Fibroblast of lung (primary cell): ENCODE data around the gene UBD. TPM values are rescaled to one million over a fixed set of nuclear protein-coding genes. Genes with fewer than 3 reads are reported as not detected.

Source experiments
- DNase-seq, 2 donors: peaks; one replicate each; pipeline versions ENCODE4 v3.0.0 to v3.0.0-alpha.2; 2010; ENCODE audit warnings: low read depth in 2 of 2
- H2AFZ ChIP-seq: 2 replicates; pipeline ENCODE4 v1.5.1; 2012; ENCODE audit warnings: low read length, control low read depth, inconsistent platforms
- H3K27ac ChIP-seq: 2 replicates; pipeline ENCODE4 v1.5.1; 2011; ENCODE audit warnings: low read length, control low read depth; ENCODE audit not compliant: insufficient read depth
- H3K27me3 ChIP-seq: 2 replicates; pipeline ENCODE4 v1.5.1; 2011; ENCODE audit warnings: mild to moderate bottlenecking, low read length; ENCODE audit not compliant: control insufficient read depth, insufficient read depth
- H3K36me3 ChIP-seq: 2 replicates; pipeline ENCODE4 v1.5.1; 2011; ENCODE audit warnings: low read length; ENCODE audit not compliant: control insufficient read depth, insufficient read depth
- H3K4me1 ChIP-seq: 2 replicates; pipeline ENCODE4 v1.5.1; 2011; ENCODE audit warnings: low read length; ENCODE audit not compliant: control insufficient read depth, insufficient read depth; ENCODE audit errors: extremely low read depth
- H3K4me2 ChIP-seq: 2 replicates; pipeline ENCODE4 v1.5.1; 2011; ENCODE audit warnings: low read length, control low read depth; ENCODE audit not compliant: insufficient read depth; ENCODE audit errors: extremely low read depth
- H3K4me3 ChIP-seq, 4 experiments: fragments of 200-600 bp in 1 of 4; sonication (generic) in 1 of 4; replicated peaks in 1 of 4; 2 replicates each; pipeline ENCODE4 v1.5.1; 2011 to 2016; ENCODE audit warnings: low read length in 4 of 4, low read depth in 3 of 4, mild to moderate bottlenecking in 3 of 4, control low read depth in 2 of 4, inconsistent platforms in 1 of 4, mixed read lengths in 1 of 4; ENCODE audit not compliant: insufficient read depth in 1 of 4; ENCODE audit errors: control extremely low read depth in 1 of 4
- H3K79me2 ChIP-seq: 2 replicates; pipeline ENCODE4 v1.5.1; 2012; ENCODE audit warnings: mild to moderate bottlenecking, low read length, inconsistent platforms; ENCODE audit not compliant: control insufficient read depth, insufficient read depth
- H3K9ac ChIP-seq: 2 replicates; pipeline ENCODE4 v1.5.1; 2011; ENCODE audit warnings: mild to moderate bottlenecking, low read length, control low read depth; ENCODE audit not compliant: insufficient read depth
- H3K9me3 ChIP-seq: 2 replicates; pipeline ENCODE4 v1.5.1; 2012; ENCODE audit warnings: low read depth, low read length; ENCODE audit not compliant: control insufficient read depth, insufficient read depth
- H4K20me1 ChIP-seq: 2 replicates; pipeline ENCODE4 v1.5.1; 2011; ENCODE audit warnings: low read length; ENCODE audit not compliant: control insufficient read depth, insufficient read depth; ENCODE audit errors: extremely low read depth
- CTCF ChIP-seq, 2 donors: IDR thresholded peaks in 1 of 2; conservative IDR thresholded peaks in 1 of 2; 1 replicate in 1 of 2; 2 replicates in 1 of 2; pipeline ENCODE4 v1.5.1; 2011 to 2012; ENCODE audit warnings: low read length in 2 of 2, control low read depth in 1 of 2, inconsistent platforms in 1 of 2, low read depth in 1 of 2, mild to moderate bottlenecking in 1 of 2
- EZH2 ChIP-seq: IDR thresholded peaks from 2 replicates; pipeline ENCODE4 v1.5.1; 2012; ENCODE audit warnings: low read length, control low read depth, mild to moderate bottlenecking; ENCODE audit errors: missing control alignments
- polyA plus RNA-seq, 2 donors: library from polyadenylated mRNA; depleted of rRNA in 1 of 2; stranded (reverse) in 1 of 2; unstranded in 1 of 2; fragments of >200 nt; gene quantifications; 2 replicates each; pipeline ENCODE4 v1.2.1, GENCODE V29; 2011 to 2012; ENCODE audit warnings: missing spikeins in 1 of 2
- total RNA-seq: library from RNA; depleted of rRNA; stranded (reverse); fragments of >200 nt; gene quantifications from 2 replicates; pipeline ENCODE4 v1.2.1, GENCODE V29; 2014

Gene UBD
- total and polyA plus RNA-seq, 2 donors (not counting 1 experiment from before 2014, with no cell fraction given) = 0.06 TPM; not detected in 1

GRCh38 chr6:29564875-29565274, 5.3 kb upstream of the UBD start:
- Histone ChIP-seq H3K36me3 (no peaks in the 10 kb centered on the region), H3K4me1 (no peaks in the 10 kb centered on the region), H3K27ac (no peak overlapping the region), H3K9ac (no peak overlapping the region), H3K27me3 (no peaks in the 10 kb centered on the region), H3K4me3 (no peak overlapping the region), H2AFZ (no peak overlapping the region), H3K79me2 (no peaks in the 10 kb centered on the region), H3K4me2 (no peak overlapping the region), H4K20me1 (no peaks in the 10 kb centered on the region), H3K9me3 (no peaks in the 10 kb centered on the region)
- DNase-seq = no peak
- TF ChIP-seq CTCF (conservative IDR thresholded peaks at IDR 0.05 in 1 of 2, IDR thresholded peaks at IDR 0.05 in 1 of 2; ENCODE audit: low read depth in 1 of 2, low read length in 2 of 2) (no peak), EZH2 (no peak)

GRCh38 chr6:29563435-29563965, 4.0 kb upstream of the UBD start:
- Histone ChIP-seq H3K9me3 (no peaks in the 10 kb centered on the region), H4K20me1 (no peaks in the 10 kb centered on the region), H2AFZ (no peak overlapping the region), H3K4me1 (no peaks in the 10 kb centered on the region), H3K27ac (no peak overlapping the region), H3K4me2 (no peak overlapping the region), H3K4me3 (no peak overlapping the region), H3K9ac (no peak overlapping the region), H3K36me3 (no peaks in the 10 kb centered on the region), H3K27me3 (no peaks in the 10 kb centered on the region), H3K79me2 (no peaks in the 10 kb centered on the region)
- DNase-seq = no peak
- TF ChIP-seq CTCF (conservative IDR thresholded peaks at IDR 0.05 in 1 of 2, IDR thresholded peaks at IDR 0.05 in 1 of 2; ENCODE audit: low read depth in 1 of 2, low read length in 2 of 2) (no peak), EZH2 (no peak)

- DNase-seq = no peak
- H3K4me3 ChIP-seq = no peak overlapping the region
- no peak overlapping the region for H3K27ac ChIP-seq
- TF ChIP-seq EZH2 = no peak
- no peak for TF ChIP-seq CTCF (conservative IDR thresholded peaks at IDR 0.05 in 1 of 2, IDR thresholded peaks at IDR 0.05 in 1 of 2; ENCODE audit: low read depth in 1 of 2, low read length in 2 of 2)
- no peak overlapping the region for H2AFZ ChIP-seq
- no peaks in the 10 kb centered on the region for H3K79me2 ChIP-seq
- H3K9ac ChIP-seq = no peak overlapping the region
- H3K36me3 ChIP-seq = no peaks in the 10 kb centered on the region
- H4K20me1 ChIP-seq = no peaks in the 10 kb centered on the region
- no peaks in the 10 kb centered on the region for H3K4me1 ChIP-seq
- H3K4me2 ChIP-seq = no peak overlapping the region
- H3K27me3 ChIP-seq = no peaks in the 10 kb centered on the region
- H3K9me3 ChIP-seq = no peaks in the 10 kb centered on the region
Measured at GRCh38 chr6:29561606-29562181, 2.2 kb upstream of the UBD start.
